K562 (cell line): ENCODE data around the gene CST7. TPM values are rescaled to one million over a fixed set of nuclear protein-coding genes. Genes with fewer than 3 reads are reported as not detected.

ENCODE experiments used
- ATAC-seq: fragments of 200-7000 bp; cut with Tn5 transposase; 3 replicates; pipeline ENCODE4 v1.9.1; 2020; ENCODE audit warnings: moderate library complexity
- BruUV-seq: library from RNA; stranded (reverse); fragments of 400-500 nt; replicated peaks from 2 replicates; lab custom pipeline; 2021; lab: Mats Ljungman, UMichigan
- CTCF ChIA-PET: fragments of 300-600 bp; formaldehyde crosslinking; extraction: SDS; loops from one replicate; lab custom pipeline; 2021; ENCODE audit warnings: low intra/inter-chr PET ratio; lab: Yijun Ruan, JAX
- POLR2A ChIA-PET: fragments of 300-600, 350-650 bp; sonication (Branson Sonifier 250); formaldehyde crosslinking; extraction: SDS; loops from one replicate; lab custom pipeline; 2021; ENCODE audit warnings: antibody characterized with exemption, inconsistent platforms; lab: Yijun Ruan, JAX
- DNase-seq, 4 experiments: peaks; one replicate each; pipeline versions ENCODE4 v3.0.0 to v3.0.0-alpha.2; 2011 to 2018; ENCODE audit warnings: low spot score in 3 of 4, mixed read lengths in 3 of 4; ENCODE audit errors: extremely low read depth in 1 of 4
- FAIRE-seq: peaks from 2 replicates; lab custom pipeline; 2011; peaks lifted over from hg19 to GRCh38; lab: Jason Lieb, UNC
- H2AFZ ChIP-seq: 2 replicates; pipeline ENCODE4 v1.6.0; 2011; ENCODE audit warnings: low read depth, low read length, control low read depth, inconsistent platforms
- H3K27ac ChIP-seq: fragments of 200-600 bp; 3 replicates; pipeline ENCODE4 v1.8.0; 2011; ENCODE audit warnings: low read depth, mild to moderate bottlenecking, control low read depth, inconsistent platforms, low read length, moderate library complexity, mixed read lengths; ENCODE audit errors: extremely low read depth
- H3K27me3 ChIP-seq, 2 experiments: fragments of 300-600 bp in 1 of 2; 2 replicates in 1 of 2; 3 replicates in 1 of 2; pipeline versions ENCODE4 v1.6.0 to v1.8.0; 2011; ENCODE audit warnings: inconsistent platforms in 2 of 2, low read length in 2 of 2, mild to moderate bottlenecking in 1 of 2, mixed read lengths in 1 of 2, moderate library complexity in 1 of 2; ENCODE audit not compliant: control insufficient read depth in 2 of 2, insufficient read depth in 2 of 2
- H3K36me3 ChIP-seq: fragments of 300-600 bp; 3 replicates; pipeline ENCODE4 v1.8.0; 2011; ENCODE audit warnings: mild to moderate bottlenecking, low read length, inconsistent platforms; ENCODE audit not compliant: control insufficient read depth, insufficient read depth
- H3K4me1 ChIP-seq, 2 experiments: fragments of 200-600 bp in 1 of 2; replicated peaks in 1 of 2; 2 replicates in 1 of 2; 3 replicates in 1 of 2; pipeline versions ENCODE4 v1.5.1 to v1.8.0; 2011; ENCODE audit warnings: inconsistent platforms in 2 of 2, low read length in 2 of 2, mild to moderate bottlenecking in 1 of 2, mixed read lengths in 1 of 2, moderate library complexity in 1 of 2; ENCODE audit not compliant: control insufficient read depth in 2 of 2, insufficient read depth in 2 of 2
- H3K4me2 ChIP-seq: 2 replicates; pipeline ENCODE4 v1.6.1; 2011; ENCODE audit warnings: low read length, control low read depth, inconsistent platforms, mixed read lengths; ENCODE audit not compliant: insufficient read depth
- H3K4me3 ChIP-seq: fragments of 200-600 bp; sonication (generic), shearing (Covaris generic); 2 replicates; pipeline ENCODE4 v1.5.1; 2016; ENCODE audit warnings: control low read depth, inconsistent platforms
- H3K79me2 ChIP-seq: fragments of 200-600 bp; 3 replicates; pipeline ENCODE4 v1.8.0; 2011; ENCODE audit warnings: low read length, inconsistent platforms; ENCODE audit not compliant: control insufficient read depth, insufficient read depth
- H3K9ac ChIP-seq, 2 experiments: 2 replicates each; pipeline versions ENCODE4 v1.6.0 to v1.6.1; 2011; ENCODE audit warnings: low read depth in 2 of 2, low read length in 2 of 2, control low read depth in 1 of 2, inconsistent platforms in 1 of 2, mild to moderate bottlenecking in 1 of 2, mixed read lengths in 1 of 2; ENCODE audit not compliant: insufficient read depth in 1 of 2
- H3K9me1 ChIP-seq: one replicate; pipeline ENCODE4 v1.6.0; 2011; ENCODE audit warnings: inconsistent platforms, mild to moderate bottlenecking, low read length, moderate library complexity; ENCODE audit not compliant: control insufficient read depth, insufficient read depth
- H3K9me3 ChIP-seq: replicated peaks from 2 replicates; pipeline ENCODE4 v1.5.1; 2011; ENCODE audit warnings: low read depth, low read length, inconsistent platforms; ENCODE audit not compliant: control insufficient read depth, insufficient read depth
- H4K20me1 ChIP-seq: replicated peaks from 2 replicates; pipeline ENCODE4 v1.6.1; 2011; ENCODE audit warnings: low read length, inconsistent platforms, mixed read lengths; ENCODE audit not compliant: control insufficient read depth, insufficient read depth
- ARHGAP35 ChIP-seq: fragments of 450-650 bp; IDR thresholded peaks from 2 replicates; pipeline ENCODE4 v1.6.1; 2018; ENCODE audit not compliant: partially characterized antibody
- ARID1B ChIP-seq: fragments of 450-650 bp; IDR thresholded peaks from 2 replicates; pipeline ENCODE4 v1.6.1; 2016; ENCODE audit warnings: antibody characterized with exemption, mild to moderate bottlenecking, inconsistent platforms
- CHD1 ChIP-seq: fragments of 200-600 bp; sonication (generic); IDR thresholded peaks from one replicate; pipeline ENCODE4 v1.6.1; 2012; ENCODE audit warnings: mild to moderate bottlenecking, moderate library complexity, low read length, inconsistent platforms
- ETS2 ChIP-seq: IDR thresholded peaks from 2 replicates; pipeline ENCODE4 v1.6.1; 2016; ENCODE audit warnings: borderline replicate concordance, missing genetic modification characterization, mild to moderate bottlenecking, moderate library complexity, missing compliant biosample characterization; ENCODE audit not compliant: poor library complexity, severe bottlenecking
- HDAC2 ChIP-seq: fragments of 450-650 bp; IDR thresholded peaks from 2 replicates; pipeline ENCODE4 v1.6.1; 2016; ENCODE audit warnings: mild to moderate bottlenecking
- NFIX ChIP-seq: fragments of 250-450 bp; sonication (Bioruptor Pico); IDR thresholded peaks from 2 replicates; pipeline ENCODE4 v1.4.0; 2020; ENCODE audit warnings: low read depth, mild to moderate bottlenecking, moderate library complexity
- PREB ChIP-seq: sonication (generic); formaldehyde crosslinking; IDR thresholded peaks from 2 replicates; pipeline ENCODE4 v1.8.1; 2023; ENCODE audit warnings: mild to moderate bottlenecking, missing genetic modification reagents
- SAFB2 ChIP-seq: fragments of 200-400 bp; formaldehyde crosslinking; IDR thresholded peaks from 2 replicates; pipeline ENCODE4 v1.6.1; 2018; ENCODE audit warnings: borderline replicate concordance, low read length, low read depth, moderate library complexity; ENCODE audit not compliant: severe bottlenecking
- ZBED1 ChIP-seq: IDR thresholded peaks from 2 replicates; pipeline ENCODE4 v1.6.1; 2014
- ZNF311 ChIP-seq: fragments of 250-450 bp; sonication (Bioruptor Pico); IDR thresholded peaks from 2 replicates; pipeline ENCODE4 v1.4.0; 2020; ENCODE audit warnings: mild to moderate bottlenecking, moderate library complexity
- ZNF354B ChIP-seq: fragments of 250-450 bp; sonication (Bioruptor Pico); IDR thresholded peaks from 2 replicates; pipeline ENCODE4 v1.4.0; 2020
- ZNF609 ChIP-seq: sonication (generic); formaldehyde crosslinking; IDR thresholded peaks from 2 replicates; pipeline ENCODE4 v1.8.1; 2023; ENCODE audit warnings: missing genetic modification reagents, mild to moderate bottlenecking, borderline replicate concordance
- WGBS: fragments of 100-300 bp; shearing (Covaris generic); methylation state at CpG from one replicate; pipeline ENCODE4 v1.1.6; 2016; ENCODE audit warnings: low coverage, mixed read lengths; ENCODE audit not compliant: insufficient coverage; ENCODE audit errors: missing lambda C conversion rate; 5-methylcytosine and 5-hydroxymethylcytosine counted together
- in situ Hi-C: fragments of 300-500 bp; cut with MboI; formaldehyde crosslinking; loops from 4 replicates; pipeline ENCODE4 v1.15.0; 2018; ENCODE audit warnings: inconsistent platforms, mixed read lengths
- intact Hi-C: fragments of 100-400 bp; cut with micrococcal nuclease; formaldehyde crosslinking; loops from 2 replicates; pipeline ENCODE4 v1.14.2; 2022
- polyA plus RNA-seq, 8 experiments: library from polyadenylated mRNA; depleted of rRNA in 4 of 8; stranded (reverse) in 5 of 8; unstranded in 3 of 8; fragments of >200 nt; fragmentation: Nextera tagmentation in 2 of 8; fragmentation: Illumina TruSeq in 1 of 8; extraction: Ambion mirVana in 2 of 8; extraction: Trizol in 1 of 8; gene quantifications; 2 replicates each; pipeline versions ENCODE4 v1.2.1 to v1.2.3, GENCODE V29; 2011 to 2014; ENCODE audit warnings: inconsistent platforms in 1 of 8, missing spikeins in 1 of 8
- total RNA-seq, 7 experiments: library from RNA; depleted of rRNA in 6 of 7; stranded (reverse); fragments of >200 nt in 6 of 7; fragmentation: Illumina TruSeq in 2 of 7; extraction: Trizol in 2 of 7; gene quantifications; 2 replicates each; pipeline versions ENCODE4 v1.2.1 to v1.2.3, GENCODE V29; 2011 to 2021; ENCODE audit warnings: low replicate concordance in 1 of 7
- TF ChIP-seq, protein P1 (sequence below): fragments of 250-450 bp; sonication (Bioruptor Pico); IDR thresholded peaks from 2 replicates; pipeline ENCODE4 v1.4.0; 2020
- TF ChIP-seq, protein P2 (sequence below): sonication (generic); formaldehyde crosslinking; IDR thresholded peaks from 2 replicates; pipeline ENCODE4 v1.8.0; 2022; ENCODE audit warnings: mild to moderate bottlenecking, low read depth, missing genetic modification reagents

Gene CST7
- total and polyA plus RNA-seq, 9 of the 15 experiments (the other 6 are each of a cell fraction or from before 2014, with no cell fraction given) = not detected

DNA sequence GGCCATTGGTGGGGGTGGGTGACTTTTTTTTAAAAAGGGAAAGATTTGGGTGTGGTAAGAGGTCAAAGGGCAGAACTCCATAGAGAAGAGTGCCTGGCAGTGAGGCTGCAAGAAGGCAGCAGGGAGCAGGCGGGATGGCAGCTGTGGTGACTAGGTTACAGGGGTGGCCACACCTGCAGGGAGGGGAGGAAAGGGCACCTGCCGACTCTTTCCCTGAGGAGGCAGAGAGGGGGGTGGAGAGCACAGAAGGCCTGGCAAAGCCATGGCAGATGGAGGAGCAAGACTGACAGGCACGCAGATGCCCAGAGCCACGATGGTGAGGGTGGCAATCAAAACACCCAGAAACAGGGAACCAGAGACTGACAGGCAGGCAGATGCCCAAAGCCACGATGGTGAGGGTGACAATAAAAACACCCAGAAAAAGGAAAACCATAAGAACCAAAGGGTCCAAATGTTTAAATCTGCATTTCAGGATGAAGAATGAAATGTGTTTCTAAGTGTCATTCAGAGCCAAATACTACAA, 19.3 kb downstream of the CST7 start:
- 80% methylated on average over 1 of the region's 5 CpGs for WGBS
- in situ Hi-C loops (no loop called here), intact Hi-C loops (no loop called here)
- Histone ChIP-seq H3K9ac (no peak overlapping the region), H2AFZ (no peak overlapping the region), H3K27ac (no peak overlapping the region), H3K36me3 (peaks cover 46% of the 10 kb centered on the region; the same call in 2 of the 3 replicates), H4K20me1 (no peaks in the 10 kb centered on the region), H3K27me3 (no peaks in the 10 kb centered on the region), H3K79me2 (no peaks in the 10 kb centered on the region), H3K4me1 (no peaks in the 10 kb centered on the region), H3K4me3 (no peak overlapping the region), H3K4me2 (no peak overlapping the region), H3K9me1 (no peaks in the 10 kb centered on the region), H3K9me3 (no peaks in the 10 kb centered on the region)
- CTCF ChIA-PET = no interaction called here
- FAIRE-seq (no peak), DNase-seq (no peak), ATAC-seq (no peak)
- BruUV-seq = no TSS peak
- POLR2A ChIA-PET = no interaction called here
- TF ChIP-seq ETS2 = no peak
- TF ChIP-seq ZNF311 (CRISPR knock-in tag) = no peak
- TF ChIP-seq, protein P1, sequence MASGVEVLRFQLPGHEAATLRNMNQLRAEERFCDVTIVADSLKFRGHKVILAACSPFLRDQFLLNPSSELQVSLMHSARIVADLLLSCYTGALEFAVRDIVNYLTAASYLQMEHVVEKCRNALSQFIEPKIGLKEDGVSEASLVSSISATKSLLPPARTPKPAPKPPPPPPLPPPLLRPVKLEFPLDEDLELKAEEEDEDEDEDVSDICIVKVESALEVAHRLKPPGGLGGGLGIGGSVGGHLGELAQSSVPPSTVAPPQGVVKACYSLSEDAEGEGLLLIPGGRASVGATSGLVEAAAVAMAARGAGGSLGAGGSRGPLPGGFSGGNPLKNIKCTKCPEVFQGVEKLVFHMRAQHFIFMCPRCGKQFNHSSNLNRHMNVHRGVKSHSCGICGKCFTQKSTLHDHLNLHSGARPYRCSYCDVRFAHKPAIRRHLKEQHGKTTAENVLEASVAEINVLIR (CRISPR knock-in tag) = no peak
- TF ChIP-seq SAFB2 = no peak
- TF ChIP-seq, protein P2, sequence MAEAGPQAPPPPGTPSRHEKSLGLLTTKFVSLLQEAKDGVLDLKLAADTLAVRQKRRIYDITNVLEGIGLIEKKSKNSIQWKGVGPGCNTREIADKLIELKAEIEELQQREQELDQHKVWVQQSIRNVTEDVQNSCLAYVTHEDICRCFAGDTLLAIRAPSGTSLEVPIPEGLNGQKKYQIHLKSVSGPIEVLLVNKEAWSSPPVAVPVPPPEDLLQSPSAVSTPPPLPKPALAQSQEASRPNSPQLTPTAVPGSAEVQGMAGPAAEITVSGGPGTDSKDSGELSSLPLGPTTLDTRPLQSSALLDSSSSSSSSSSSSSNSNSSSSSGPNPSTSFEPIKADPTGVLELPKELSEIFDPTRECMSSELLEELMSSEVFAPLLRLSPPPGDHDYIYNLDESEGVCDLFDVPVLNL = no peak
- no peak for TF ChIP-seq ZNF609 (CRISPR knock-in tag)
- no peak for TF ChIP-seq NFIX (CRISPR knock-in tag)
- no peak for TF ChIP-seq ARHGAP35
- TF ChIP-seq ZBED1 = no peak
- no peak for TF ChIP-seq HDAC2
- TF ChIP-seq ZNF354B (CRISPR knock-in tag) = no peak
- TF ChIP-seq CHD1 = no peak
- TF ChIP-seq ARID1B = no peak
- no peak for TF ChIP-seq PREB (CRISPR knock-in tag)
